ENCODE measurements around the gene CFDP1.

DNA sequence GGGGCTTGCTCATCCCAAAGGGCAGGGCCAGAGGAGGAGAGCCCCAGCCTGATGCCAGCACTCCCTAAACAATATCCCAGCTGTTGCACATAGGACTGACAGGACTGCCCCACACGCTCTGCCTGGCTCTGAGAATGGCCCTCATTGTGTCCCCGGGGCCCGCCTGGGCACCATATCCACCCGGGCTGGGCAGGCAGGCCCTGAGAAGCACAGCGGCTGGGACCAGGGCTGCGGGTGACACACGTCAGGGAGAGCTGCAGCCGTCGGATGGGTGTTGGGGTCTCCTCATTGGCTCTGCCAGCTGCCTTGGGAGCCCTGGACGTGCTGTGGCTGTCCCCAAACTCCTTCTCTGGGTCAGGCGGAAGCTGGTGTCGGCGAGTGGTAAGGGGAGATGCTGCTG is 186.1 kb downstream of the CFDP1 start:
- TF ChIP-seq EZH2 (IDR thresholded peaks at IDR 0.05; ENCODE audit: low read length, missing control alignments), result no peak
- TF ChIP-seq, protein P1, sequence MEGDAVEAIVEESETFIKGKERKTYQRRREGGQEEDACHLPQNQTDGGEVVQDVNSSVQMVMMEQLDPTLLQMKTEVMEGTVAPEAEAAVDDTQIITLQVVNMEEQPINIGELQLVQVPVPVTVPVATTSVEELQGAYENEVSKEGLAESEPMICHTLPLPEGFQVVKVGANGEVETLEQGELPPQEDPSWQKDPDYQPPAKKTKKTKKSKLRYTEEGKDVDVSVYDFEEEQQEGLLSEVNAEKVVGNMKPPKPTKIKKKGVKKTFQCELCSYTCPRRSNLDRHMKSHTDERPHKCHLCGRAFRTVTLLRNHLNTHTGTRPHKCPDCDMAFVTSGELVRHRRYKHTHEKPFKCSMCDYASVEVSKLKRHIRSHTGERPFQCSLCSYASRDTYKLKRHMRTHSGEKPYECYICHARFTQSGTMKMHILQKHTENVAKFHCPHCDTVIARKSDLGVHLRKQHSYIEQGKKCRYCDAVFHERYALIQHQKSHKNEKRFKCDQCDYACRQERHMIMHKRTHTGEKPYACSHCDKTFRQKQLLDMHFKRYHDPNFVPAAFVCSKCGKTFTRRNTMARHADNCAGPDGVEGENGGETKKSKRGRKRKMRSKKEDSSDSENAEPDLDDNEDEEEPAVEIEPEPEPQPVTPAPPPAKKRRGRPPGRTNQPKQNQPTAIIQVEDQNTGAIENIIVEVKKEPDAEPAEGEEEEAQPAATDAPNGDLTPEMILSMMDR (conservative IDR thresholded peaks at IDR 0.05 in 1 of 2, IDR thresholded peaks at IDR 0.05 in 1 of 2; ENCODE audit: low read depth in 1 of 2, low read length in 2 of 2), result no peak

All from fibroblast of lung (primary cell).